GM21717 (cell line): Measurements from ENCODE around the gene PNP.
"Not testable (repeated sequence)": the region's sequence is repeated elsewhere in the genome, so short reads cannot be mapped to it uniquely, and the experiment has no call there.

ENCODE experiments used
- ATAC-seq: cut with Tn5 transposase; IDR thresholded peaks from one replicate; pipeline ENCODE4 v1.9.1; 2021; ENCODE audit warnings: mild to moderate bottlenecking, moderate library complexity; ENCODE audit not compliant: unreplicated experiment

The PNP gene

GRCh38 chr14:20489093-20489994, 20.1 kb downstream of the PNP start:
- ATAC-seq = peak; percentile 34

GRCh38 chr14:20490563-20490962, 21.4 kb downstream of the PNP start:
- ATAC-seq = no peak

- ATAC-seq = no peak
These were observed 23.3 kb downstream of the PNP start for GRCh38 chr14:20492486-20492885.

GRCh38 chr14:20493634-20494033, 24.4 kb downstream of the PNP start:
- no peak for ATAC-seq

GRCh38 chr14:20494935-20495766, 25.9 kb downstream of the PNP start:
- no peak for ATAC-seq

GRCh38 chr14:20498622-20499021, 29.4 kb downstream of the PNP start:
- no peak for ATAC-seq

GRCh38 chr14:20499108-20499507, 29.9 kb downstream of the PNP start:
- no peak for ATAC-seq

GRCh38 chr14:20499881-20500280, 30.7 kb downstream of the PNP start:
- no peak for ATAC-seq

GRCh38 chr14:20501346-20501745, 32.1 kb downstream of the PNP start:
- no peak for ATAC-seq

- no peak for ATAC-seq
These were observed 34.7 kb downstream of the PNP start for GRCh38 chr14:20503898-20504297.

- ATAC-seq = not testable (repeated sequence)
These were observed 37.1 kb downstream of the PNP start for GRCh38 chr14:20506276-20506675.

GRCh38 chr14:20506752-20507151, 37.5 kb downstream of the PNP start:
- ATAC-seq = not testable (repeated sequence)

- ATAC-seq = not testable (repeated sequence)
These were observed 38.3 kb downstream of the PNP start for GRCh38 chr14:20507537-20507936.

GRCh38 chr14:20508367-20508766, 39.2 kb downstream of the PNP start:
- no peak for ATAC-seq

GRCh38 chr14:20512177-20512905, 43.1 kb downstream of the PNP start:
- no peak for ATAC-seq

GRCh38 chr14:20515846-20516245, 46.6 kb downstream of the PNP start:
- ATAC-seq = no peak

GRCh38 chr14:20516921-20517320, 47.7 kb downstream of the PNP start:
- no peak for ATAC-seq

- no peak for ATAC-seq
These were observed 53.1 kb downstream of the PNP start for GRCh38 chr14:20522332-20522731.

- ATAC-seq = no peak
These were observed 54.8 kb downstream of the PNP start for GRCh38 chr14:20524027-20524426.
